AG10803 (cell line): Measurements from ENCODE around the gene COX5A.
A peak's percentile ranks its signal among the peaks of the same experiment; 100 is the strongest.

Experiments
- DNase-seq: peaks from one replicate; pipeline ENCODE4 v3.0.0; 2010; ENCODE audit warnings: low read depth
- H3K4me3 ChIP-seq: 2 replicates; pipeline ENCODE4 v1.5.1; 2011; ENCODE audit warnings: mild to moderate bottlenecking, low read length, control low read depth
- CTCF ChIP-seq: conservative IDR thresholded peaks from 2 replicates; pipeline ENCODE4 v1.5.1; 2011; ENCODE audit warnings: mild to moderate bottlenecking, low read length, control low read depth, inconsistent platforms

The COX5A gene

GRCh38 chr15:74870436-74871215 lies 67.2 kb downstream of the COX5A start:
- peak; percentile 22 for DNase-seq
- no peak overlapping the region for H3K4me3 ChIP-seq

More at GRCh38 chr15:74870436-74871215, 67.2 kb downstream of the COX5A start:
- no peak for TF ChIP-seq CTCF
